NT2/D1 (cell line): ENCODE measurements around the gene TMEM245.

ENCODE experiments used
- YY1 ChIP-seq: IDR thresholded peaks from 2 replicates; pipeline ENCODE4 v1.6.1; 2011; ENCODE audit not compliant: insufficient read length, insufficient read depth
- ZNF274 ChIP-seq: IDR thresholded peaks from 2 replicates; pipeline ENCODE4 v1.6.1; 2011; ENCODE audit warnings: mild to moderate bottlenecking, low read depth, low read length

DNA sequence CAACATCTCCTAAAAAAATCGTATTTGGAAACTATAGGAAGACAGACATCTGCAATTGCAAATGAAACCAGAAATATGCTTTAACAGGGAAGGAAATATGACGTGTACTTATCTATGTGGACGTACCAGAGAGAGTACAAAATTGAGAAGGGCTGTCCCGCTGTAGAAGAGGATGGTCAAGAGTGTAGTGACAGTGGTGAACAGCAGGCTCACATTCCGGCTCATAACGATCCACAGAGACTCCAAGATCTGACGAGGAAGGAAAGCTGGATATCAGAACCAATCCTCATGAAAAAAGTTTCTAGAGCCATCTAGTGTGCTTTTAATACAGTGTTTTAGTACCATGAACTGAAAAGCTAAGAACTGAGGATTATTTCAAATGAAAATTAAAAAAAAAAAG, 69.3 kb downstream of the TMEM245 start:
- TF ChIP-seq ZNF274 (no peak), YY1 (no peak)
